M059J (cell line): Measurements from ENCODE around the gene MPL. TPM values are rescaled to one million over a fixed set of nuclear protein-coding genes. Genes with fewer than 3 reads are reported as not detected.

Source experiments
- DNase-seq: peaks from one replicate; pipeline ENCODE4 v3.0.0-alpha.2; 2012; ENCODE audit warnings: low read depth
- total RNA-seq: library from RNA; depleted of rRNA; stranded (reverse); fragments of >200 nt; shearing (Covaris generic); gene quantifications from 2 replicates; pipeline ENCODE4 v1.2.3, GENCODE V29; 2014

Gene MPL
- total RNA-seq, 1 experiment from 2014 or later = not detected

- DNase-seq = no peak
Observed at GRCh38 chr1:43322506-43322905, 15.1 kb upstream of the MPL start.

GRCh38 chr1:43324810-43325209, 12.8 kb upstream of the MPL start:
- DNase-seq = no peak

GRCh38 chr1:43325381-43325780, 12.2 kb upstream of the MPL start:
- DNase-seq = no peak

DNA sequence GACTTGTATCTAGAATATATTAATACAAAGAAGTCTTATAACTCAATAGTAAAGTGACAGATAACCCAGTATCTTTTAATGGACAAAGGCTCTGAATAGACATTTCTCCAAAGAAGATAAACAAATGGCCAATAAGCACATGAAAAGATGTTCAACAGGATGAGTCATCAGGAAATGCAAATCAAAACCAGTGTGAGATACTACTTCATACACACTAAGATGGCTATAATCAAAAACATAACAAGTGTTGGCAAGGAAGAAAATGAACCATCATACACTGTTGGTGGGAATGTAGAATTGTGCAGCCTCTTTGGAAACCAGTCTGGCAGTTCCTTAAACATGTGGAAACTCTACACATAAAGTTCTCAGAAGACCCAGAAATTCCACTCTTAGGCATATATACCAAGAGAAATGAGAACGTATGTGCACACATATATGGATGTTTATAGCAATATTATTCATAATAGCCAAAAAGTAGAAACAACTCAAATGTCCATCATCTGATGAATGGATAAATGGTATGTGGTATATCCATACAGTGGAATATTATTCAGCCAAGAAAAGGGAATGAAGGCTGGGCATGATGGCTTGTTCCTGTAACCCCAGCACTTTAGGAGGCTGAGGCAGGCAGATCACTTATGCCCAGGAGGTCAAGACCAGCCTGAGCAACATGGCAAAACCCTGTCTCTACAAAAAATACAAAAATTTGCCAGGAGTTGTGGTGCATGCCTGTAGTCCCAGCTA, 9.9 kb upstream of the MPL start:
- DNase-seq = peak; percentile 39

- DNase-seq = peak; percentile 83
Observed at GRCh38 chr1:43329995-43330751, 7.4 kb upstream of the MPL start.

DNA sequence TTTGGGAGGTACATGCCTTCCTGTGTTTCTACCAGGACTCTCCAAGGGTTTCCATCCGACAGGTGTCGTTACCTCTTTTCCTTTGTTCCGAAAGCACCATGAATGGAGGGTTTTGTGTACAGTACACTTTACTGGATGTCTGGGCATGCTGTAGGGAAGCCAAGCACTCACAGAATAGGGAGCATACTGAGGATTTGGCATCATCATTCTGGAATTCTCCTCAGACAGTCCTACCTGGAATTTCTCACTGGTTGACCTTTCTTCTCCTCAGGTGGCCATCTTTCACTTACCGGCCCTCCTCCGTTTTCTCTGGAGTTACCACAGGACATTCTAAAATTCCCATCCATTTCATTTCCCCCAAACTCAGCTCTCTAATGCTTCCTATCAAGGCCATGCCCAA, 5.9 kb upstream of the MPL start:
- DNase-seq = no peak

DNA sequence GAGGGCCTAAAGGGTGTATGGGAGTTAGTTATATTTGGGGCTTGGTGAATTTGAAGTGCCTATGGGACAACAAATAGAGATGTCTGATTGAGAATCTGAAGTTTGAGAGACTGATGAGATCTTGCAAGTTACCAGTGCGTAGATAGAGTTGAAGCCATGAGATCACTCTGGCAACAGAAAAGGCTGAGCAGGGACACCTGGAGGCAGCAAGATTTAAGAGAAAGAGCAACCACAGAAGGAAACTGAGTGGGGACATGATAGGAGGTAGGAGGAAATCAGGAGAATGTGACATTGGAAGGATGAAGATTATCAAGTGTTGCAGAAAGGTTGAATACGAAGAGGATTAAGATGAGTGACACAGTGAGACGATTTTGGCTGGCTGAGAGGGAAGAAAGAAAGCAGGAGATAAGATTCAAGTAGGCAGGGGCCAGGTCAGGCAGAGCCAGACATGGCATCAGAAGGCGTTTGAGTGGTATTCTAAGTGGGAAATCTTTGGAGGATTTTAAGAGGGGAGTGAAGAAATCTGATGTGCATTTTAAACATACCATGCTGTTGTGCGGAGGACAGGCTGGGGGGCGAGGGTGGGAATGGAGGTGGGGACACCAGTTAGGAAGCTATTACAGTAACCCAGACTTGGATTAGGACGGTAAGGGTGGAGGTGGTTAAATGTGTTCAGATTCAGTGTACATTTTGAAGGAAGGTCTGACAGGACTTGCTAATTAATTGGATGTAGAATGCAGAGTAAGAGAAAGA, 3.0 kb upstream of the MPL start:
- no peak for DNase-seq

DNA sequence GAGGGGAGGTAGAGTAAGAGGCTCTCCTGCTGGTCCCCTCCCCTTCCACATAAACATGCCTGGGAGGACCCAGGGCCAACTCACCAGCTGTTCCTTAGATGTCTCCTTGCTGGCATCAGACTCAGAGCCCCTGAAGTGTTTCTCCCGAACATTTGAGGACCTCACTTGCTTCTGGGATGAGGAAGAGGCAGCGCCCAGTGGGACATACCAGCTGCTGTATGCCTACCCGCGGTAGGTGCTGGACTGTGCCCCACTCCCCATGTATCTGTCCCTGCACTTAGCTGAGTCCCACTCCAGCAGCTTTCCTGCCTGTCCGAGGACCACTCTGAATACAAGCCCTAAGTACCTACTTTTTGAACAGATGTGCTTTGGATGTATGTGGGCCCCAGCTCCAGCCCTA, 383 bp downstream of the MPL start:
- no peak for DNase-seq

DNA sequence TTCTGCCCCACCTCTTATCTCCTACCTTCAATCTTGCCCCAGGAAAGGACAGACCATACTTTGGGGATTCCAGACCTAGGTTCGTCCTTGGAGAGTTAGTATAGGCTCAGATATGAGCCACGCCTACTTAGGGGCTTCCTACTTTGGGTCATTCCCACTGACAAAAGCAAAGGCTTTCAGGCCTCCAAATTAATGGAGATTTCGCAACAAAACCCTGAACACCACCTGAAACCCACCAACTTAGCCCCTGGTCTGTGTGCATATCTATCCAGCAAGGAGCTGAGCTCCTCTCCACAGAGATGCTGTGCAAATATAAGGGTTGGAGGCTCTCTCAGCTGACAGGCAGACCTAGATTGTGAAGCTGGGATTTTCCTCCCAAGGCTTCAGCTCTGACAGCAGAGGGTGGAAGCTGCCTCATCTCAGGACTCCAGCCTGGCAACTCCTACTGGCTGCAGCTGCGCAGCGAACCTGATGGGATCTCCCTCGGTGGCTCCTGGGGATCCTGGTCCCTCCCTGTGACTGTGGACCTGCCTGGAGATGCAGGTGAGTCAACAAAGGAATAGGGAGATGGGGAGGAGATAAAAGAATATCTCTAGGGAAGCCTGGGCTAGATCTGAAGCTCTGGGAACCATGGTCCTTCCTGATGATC, 2.1 kb downstream of the MPL start:
- DNase-seq = no peak

- no peak for DNase-seq
Observed at GRCh38 chr1:43340559-43340958, 2.9 kb downstream of the MPL start.

DNA sequence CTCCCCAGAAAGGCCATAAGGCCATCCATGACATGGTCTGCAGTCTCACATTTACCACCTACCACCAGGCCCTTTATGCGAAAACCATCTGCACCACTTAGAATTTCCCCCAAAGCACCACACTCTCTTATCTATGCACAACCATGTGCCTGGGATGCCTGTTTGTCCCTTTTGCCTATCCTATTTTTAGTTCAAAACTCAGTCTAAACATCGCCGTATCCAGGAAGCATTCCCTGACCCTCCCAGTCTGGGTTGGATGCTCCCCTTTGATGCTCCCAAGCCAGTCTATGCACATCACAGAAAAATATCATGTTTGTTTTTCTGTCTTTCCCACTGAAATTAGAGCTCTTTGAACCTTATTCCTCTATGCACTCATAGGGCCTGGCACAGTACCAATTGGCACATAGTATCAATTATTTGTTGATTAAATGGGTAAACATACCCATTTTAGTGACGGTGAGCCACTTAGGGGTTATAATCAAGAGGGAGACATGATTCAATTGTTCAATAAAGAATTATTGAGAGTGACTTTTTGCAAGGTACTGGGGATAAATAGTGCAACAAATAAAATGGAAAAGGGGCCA, 6.7 kb downstream of the MPL start:
- no peak for DNase-seq

DNA sequence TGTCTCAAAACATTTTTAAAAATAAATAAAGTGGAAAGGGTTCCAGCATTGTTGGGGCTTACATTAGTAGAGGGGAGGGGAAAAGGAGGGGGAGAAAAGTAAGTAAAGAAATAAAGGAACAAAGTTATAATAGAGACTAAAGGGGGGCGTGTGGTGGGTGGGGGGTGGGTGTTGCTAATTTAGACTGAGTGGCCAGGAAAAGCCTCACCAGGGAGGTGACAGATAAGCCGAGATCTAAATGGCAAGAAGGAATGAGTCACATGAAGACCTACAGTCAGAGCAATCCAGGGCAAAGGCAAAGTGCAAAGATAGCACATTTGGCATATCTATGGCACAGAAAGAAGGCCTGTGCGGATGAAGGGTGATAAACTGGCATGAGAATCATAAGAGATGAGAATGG, 7.5 kb downstream of the MPL start:
- DNase-seq = peak; percentile 40

DNA sequence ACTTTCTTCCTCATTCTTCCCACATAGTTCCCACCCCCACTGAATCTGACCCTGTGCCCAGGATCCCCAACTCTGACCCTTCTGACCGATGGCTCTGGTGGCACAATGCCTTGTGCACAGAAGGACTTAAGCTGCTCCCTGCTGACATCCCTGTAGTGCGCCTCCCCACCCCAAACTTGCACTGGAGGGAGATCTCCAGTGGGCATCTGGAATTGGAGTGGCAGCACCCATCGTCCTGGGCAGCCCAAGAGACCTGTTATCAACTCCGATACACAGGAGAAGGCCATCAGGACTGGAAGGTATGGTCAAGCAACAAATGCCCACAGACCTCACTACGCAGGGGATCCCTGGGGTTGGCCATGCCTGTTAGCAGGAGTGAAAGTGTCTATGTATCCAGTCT, 9.0 kb downstream of the MPL start:
- no peak for DNase-seq

- DNase-seq = no peak
Observed at GRCh38 chr1:43348343-43348808, 10.8 kb downstream of the MPL start.

DNA sequence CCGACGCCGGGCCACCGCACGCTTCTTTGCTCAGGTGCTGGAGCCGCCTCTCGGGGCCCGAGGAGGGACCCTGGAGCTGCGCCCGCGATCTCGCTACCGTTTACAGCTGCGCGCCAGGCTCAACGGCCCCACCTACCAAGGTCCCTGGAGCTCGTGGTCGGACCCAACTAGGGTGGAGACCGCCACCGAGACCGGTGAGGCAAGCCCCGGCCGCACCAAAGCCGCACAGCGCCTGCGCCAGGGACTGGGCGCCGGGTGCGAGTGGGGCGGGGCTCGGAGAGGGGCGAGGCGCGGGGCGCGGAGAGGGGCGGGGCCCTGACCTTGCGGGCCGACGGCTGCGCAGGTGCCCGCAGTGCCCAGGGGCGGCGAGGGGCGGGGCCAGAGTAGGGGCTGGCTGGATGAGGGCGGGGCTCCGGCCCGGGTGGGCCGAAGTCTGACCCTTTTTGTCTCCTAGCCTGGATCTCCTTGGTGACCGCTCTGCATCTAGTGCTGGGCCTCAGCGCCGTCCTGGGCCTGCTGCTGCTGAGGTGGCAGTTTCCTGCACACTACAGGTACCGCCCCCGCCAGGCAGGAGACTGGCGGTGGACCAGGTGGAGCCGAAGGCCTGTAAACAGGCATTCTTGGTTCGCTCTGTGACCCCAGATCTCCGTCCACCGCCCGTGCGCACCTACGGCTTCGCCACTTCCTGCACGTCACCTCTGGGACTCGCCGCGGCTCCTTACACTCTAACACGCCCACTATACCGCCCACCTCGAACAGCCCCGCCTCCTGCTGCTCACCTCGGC, 11.4 kb downstream of the MPL start:
- DNase-seq = peak; percentile 91

GRCh38 chr1:43349594-43350306, 12.1 kb downstream of the MPL start:
- DNase-seq = peak; percentile 94

- no peak for DNase-seq
Observed at GRCh38 chr1:43350976-43351375, 13.4 kb downstream of the MPL start.

DNA sequence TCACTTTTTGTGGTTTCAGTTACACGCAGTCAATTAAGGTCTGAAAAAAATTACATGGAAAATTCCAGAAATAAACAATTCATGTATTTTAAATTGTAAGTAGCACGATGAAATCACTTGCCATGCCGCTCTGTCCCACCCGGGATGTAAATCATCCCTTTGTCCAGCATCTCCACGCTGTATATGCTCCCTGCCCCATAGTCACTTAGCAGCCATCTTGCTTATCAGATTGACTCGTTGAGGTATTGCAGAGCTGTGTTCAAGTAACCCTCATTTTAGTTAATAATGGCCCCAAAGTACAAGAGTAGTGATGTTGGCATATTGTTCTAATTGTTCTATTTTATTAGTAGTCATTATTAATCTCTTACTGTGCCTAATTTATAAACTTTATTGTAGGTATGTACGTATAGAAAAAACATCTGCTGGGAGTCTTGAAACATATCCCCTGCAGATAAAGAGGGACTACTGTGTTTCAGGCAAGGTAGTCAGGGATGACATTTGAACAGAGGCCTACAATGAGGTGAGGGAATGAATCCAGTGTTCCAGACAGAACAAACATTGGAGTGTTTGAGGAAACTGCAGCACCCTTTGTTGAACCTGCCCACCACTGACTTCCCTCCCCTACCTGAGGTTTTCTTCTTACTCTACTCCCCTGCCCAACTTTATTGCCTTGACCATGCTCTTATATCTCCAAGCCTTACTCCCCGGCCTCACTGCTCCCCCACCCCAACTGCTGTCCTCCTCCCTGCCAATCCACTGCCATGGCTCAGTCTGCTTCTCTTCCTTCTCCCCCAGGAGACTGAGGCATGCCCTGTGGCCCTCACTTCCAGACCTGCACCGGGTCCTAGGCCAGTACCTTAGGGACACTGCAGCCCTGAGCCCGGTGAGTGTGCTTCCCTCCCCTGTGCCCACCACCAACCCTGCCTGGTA, 14.1 kb downstream of the MPL start:
- DNase-seq = no peak

GRCh38 chr1:43352351-43352705, 14.7 kb downstream of the MPL start:
- no peak for DNase-seq
